ENCODE data around the gene ZDHHC1. TPM values are rescaled to one million over a fixed set of nuclear protein-coding genes. Genes with fewer than 3 reads are reported as not detected.

Gene ZDHHC1
- total and polyA plus RNA-seq, 4 donors: 0.33 to 1.6 (median 1.1) TPM

- Histone ChIP-seq H3K4me3 (ENCODE audit: low read depth in 1 of 3, low read length in 3 of 3) (no peak overlapping the region), H3K4me1 (ENCODE audit: control insufficient read depth in 4 of 4, insufficient read depth in 4 of 4, low read length in 3 of 4) (no peaks in the 10 kb centered on the region), H3K27me3 (ENCODE audit: control insufficient read depth in 4 of 4, insufficient read depth in 4 of 4, low read length in 3 of 4) (no peaks in the 10 kb centered on the region), H3K9ac (ENCODE audit: low read depth in 1 of 2, low read length in 2 of 2) (no peak overlapping the region), H3K27ac (ENCODE audit: low read depth in 1 of 2, low read length in 2 of 2) (peak overlapping the region in 1 of 2 donors; percentile 16), H3K36me3 (ENCODE audit: control insufficient read depth in 4 of 4, insufficient read depth in 3 of 4, low read depth in 1 of 4, low read length in 3 of 4) (no peaks in the 10 kb centered on the region), H3K9me3 (ENCODE audit: control insufficient read depth in 4 of 4, low read length in 3 of 4) (no peaks in the 10 kb centered on the region)
- TF ChIP-seq TAF1 (conservative IDR thresholded peaks at IDR 0.05) (no peak), HNF4G (IDR thresholded peaks at IDR 0.05) (no peak), YY1 (IDR thresholded peaks at IDR 0.05) (no peak), SP1 (IDR thresholded peaks at IDR 0.05) (no peak), HNF4A (conservative IDR thresholded peaks at IDR 0.05) (no peak), GABPA (IDR thresholded peaks at IDR 0.05 in 1 of 2, conservative IDR thresholded peaks at IDR 0.05 in 1 of 2) (no peak), FOXA2 (IDR thresholded peaks at IDR 0.05) (no peak), JUND (IDR thresholded peaks at IDR 0.05) (no peak), RXRA (IDR thresholded peaks at IDR 0.05) (no peak), EGR1 (IDR thresholded peaks at IDR 0.05; ENCODE audit: low read depth in 2 of 2) (no peak), NR2F2 (IDR thresholded peaks at IDR 0.05) (no peak), RAD21 (IDR thresholded peaks at IDR 0.05) (no peak), FOXA1 (IDR thresholded peaks at IDR 0.05) (no peak)
- TF ChIP-seq, protein P1, sequence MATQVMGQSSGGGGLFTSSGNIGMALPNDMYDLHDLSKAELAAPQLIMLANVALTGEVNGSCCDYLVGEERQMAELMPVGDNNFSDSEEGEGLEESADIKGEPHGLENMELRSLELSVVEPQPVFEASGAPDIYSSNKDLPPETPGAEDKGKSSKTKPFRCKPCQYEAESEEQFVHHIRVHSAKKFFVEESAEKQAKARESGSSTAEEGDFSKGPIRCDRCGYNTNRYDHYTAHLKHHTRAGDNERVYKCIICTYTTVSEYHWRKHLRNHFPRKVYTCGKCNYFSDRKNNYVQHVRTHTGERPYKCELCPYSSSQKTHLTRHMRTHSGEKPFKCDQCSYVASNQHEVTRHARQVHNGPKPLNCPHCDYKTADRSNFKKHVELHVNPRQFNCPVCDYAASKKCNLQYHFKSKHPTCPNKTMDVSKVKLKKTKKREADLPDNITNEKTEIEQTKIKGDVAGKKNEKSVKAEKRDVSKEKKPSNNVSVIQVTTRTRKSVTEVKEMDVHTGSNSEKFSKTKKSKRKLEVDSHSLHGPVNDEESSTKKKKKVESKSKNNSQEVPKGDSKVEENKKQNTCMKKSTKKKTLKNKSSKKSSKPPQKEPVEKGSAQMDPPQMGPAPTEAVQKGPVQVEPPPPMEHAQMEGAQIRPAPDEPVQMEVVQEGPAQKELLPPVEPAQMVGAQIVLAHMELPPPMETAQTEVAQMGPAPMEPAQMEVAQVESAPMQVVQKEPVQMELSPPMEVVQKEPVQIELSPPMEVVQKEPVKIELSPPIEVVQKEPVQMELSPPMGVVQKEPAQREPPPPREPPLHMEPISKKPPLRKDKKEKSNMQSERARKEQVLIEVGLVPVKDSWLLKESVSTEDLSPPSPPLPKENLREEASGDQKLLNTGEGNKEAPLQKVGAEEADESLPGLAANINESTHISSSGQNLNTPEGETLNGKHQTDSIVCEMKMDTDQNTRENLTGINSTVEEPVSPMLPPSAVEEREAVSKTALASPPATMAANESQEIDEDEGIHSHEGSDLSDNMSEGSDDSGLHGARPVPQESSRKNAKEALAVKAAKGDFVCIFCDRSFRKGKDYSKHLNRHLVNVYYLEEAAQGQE (IDR thresholded peaks at IDR 0.05): no peak
- TF ChIP-seq, protein P2, sequence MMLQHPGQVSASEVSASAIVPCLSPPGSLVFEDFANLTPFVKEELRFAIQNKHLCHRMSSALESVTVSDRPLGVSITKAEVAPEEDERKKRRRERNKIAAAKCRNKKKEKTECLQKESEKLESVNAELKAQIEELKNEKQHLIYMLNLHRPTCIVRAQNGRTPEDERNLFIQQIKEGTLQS (IDR thresholded peaks at IDR 0.05): no peak
- TF ChIP-seq, protein P3, sequence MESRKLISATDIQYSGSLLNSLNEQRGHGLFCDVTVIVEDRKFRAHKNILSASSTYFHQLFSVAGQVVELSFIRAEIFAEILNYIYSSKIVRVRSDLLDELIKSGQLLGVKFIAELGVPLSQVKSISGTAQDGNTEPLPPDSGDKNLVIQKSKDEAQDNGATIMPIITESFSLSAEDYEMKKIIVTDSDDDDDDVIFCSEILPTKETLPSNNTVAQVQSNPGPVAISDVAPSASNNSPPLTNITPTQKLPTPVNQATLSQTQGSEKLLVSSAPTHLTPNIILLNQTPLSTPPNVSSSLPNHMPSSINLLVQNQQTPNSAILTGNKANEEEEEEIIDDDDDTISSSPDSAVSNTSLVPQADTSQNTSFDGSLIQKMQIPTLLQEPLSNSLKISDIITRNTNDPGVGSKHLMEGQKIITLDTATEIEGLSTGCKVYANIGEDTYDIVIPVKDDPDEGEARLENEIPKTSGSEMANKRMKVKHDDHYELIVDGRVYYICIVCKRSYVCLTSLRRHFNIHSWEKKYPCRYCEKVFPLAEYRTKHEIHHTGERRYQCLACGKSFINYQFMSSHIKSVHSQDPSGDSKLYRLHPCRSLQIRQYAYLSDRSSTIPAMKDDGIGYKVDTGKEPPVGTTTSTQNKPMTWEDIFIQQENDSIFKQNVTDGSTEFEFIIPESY (IDR thresholded peaks at IDR 0.05): no peak
- TF ChIP-seq, protein P4, sequence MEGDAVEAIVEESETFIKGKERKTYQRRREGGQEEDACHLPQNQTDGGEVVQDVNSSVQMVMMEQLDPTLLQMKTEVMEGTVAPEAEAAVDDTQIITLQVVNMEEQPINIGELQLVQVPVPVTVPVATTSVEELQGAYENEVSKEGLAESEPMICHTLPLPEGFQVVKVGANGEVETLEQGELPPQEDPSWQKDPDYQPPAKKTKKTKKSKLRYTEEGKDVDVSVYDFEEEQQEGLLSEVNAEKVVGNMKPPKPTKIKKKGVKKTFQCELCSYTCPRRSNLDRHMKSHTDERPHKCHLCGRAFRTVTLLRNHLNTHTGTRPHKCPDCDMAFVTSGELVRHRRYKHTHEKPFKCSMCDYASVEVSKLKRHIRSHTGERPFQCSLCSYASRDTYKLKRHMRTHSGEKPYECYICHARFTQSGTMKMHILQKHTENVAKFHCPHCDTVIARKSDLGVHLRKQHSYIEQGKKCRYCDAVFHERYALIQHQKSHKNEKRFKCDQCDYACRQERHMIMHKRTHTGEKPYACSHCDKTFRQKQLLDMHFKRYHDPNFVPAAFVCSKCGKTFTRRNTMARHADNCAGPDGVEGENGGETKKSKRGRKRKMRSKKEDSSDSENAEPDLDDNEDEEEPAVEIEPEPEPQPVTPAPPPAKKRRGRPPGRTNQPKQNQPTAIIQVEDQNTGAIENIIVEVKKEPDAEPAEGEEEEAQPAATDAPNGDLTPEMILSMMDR (IDR thresholded peaks at IDR 0.05; ENCODE audit: low read depth, low read length, missing input control): no peak
- TF ChIP-seq, protein P5, sequence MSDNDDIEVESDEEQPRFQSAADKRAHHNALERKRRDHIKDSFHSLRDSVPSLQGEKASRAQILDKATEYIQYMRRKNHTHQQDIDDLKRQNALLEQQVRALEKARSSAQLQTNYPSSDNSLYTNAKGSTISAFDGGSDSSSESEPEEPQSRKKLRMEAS (IDR thresholded peaks at IDR 0.05): no peak
- 88% methylated on average over 18 of the region's 18 CpGs for WGBS
- no peak for DNase-seq (ENCODE audit: low spot score)
Observed at GRCh38 chr16:67406111-67406971, 9.9 kb downstream of the ZDHHC1 start.
